NCI-H510A (cell line): ENCODE measurements around the gene STT3B.
A peak's percentile ranks its signal among the peaks of the same experiment; 100 is the strongest.

ENCODE experiments used
- DNase-seq: peaks from one replicate; lab custom pipeline; 2025; lab: John Stamatoyannopoulos, UW

Gene STT3B

DNA sequence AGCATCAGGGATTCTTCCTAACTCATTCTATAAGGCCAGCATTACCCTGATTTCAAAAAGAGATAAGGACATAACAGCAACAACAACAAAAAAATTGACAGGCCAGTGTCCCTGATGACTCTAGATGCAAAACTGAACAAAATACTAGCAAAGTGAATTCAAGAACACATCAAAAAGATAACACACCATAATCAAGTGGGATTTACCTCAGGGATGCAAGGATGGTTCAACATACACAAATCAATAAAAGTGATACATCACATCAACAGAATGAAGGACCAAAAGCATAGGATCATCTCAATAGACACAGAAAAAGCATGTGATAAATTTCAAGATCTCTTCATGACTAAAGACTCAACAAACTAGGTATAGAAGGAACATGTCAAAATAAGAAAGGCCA is 119.6 kb downstream of the STT3B start:
- DNase-seq: no peak

DNA sequence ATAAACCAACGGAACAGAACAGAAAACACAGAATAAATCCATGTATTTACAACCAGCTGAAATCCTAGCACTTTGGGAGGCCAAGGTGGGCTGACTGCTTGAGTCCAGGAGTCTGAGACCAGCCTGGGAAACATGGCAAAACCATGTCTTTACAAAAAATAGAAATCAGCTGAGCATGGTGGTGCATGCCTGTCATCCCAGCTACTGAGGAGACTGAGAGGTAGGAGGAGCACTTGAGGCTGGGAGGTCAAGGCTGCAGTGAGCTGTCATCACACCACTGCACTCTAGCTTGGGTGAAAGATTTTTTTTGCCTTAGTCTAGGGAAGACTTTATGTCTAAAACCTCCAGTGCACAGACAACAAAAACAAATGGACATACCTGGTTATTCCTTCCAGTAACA is 120.7 kb downstream of the STT3B start:
- DNase-seq: no peak

DNA sequence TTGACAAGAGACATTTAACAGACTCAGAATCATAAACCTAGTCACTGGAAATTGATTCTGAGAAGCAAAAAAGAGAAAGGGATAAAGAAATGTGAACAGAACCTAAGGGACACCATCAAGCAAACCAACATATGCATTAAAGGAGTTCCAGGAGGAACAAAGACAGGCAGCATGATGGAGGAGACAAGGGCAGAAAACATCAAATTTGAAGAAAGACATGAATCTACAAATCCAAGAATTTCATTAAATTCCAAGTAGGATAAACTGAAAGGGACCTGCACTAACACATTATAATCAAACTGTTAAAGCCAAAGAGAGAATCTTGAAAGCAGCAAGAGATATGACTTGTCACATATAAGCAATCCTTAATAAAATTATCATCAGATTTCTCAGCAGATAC is 122.3 kb downstream of the STT3B start:
- no peak for DNase-seq

DNA sequence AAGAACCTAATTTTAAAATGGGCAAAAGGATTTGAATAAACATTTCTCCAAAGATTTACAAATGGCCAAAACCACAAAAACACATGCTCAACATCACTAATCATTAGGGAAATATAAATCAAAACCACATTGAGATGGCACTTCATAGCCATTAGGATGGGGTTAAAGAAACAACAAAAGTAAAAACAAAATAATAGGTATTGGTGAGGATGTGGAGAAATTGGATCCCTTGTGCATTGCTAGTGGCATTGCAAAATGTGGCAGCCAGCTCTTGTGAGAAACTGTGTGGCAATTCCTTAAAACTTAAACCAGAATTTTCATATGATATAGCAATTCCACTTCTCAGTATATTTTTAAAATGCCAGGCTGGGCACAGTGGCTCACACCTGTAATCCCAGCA is 126.5 kb downstream of the STT3B start:
- no peak for DNase-seq

DNA sequence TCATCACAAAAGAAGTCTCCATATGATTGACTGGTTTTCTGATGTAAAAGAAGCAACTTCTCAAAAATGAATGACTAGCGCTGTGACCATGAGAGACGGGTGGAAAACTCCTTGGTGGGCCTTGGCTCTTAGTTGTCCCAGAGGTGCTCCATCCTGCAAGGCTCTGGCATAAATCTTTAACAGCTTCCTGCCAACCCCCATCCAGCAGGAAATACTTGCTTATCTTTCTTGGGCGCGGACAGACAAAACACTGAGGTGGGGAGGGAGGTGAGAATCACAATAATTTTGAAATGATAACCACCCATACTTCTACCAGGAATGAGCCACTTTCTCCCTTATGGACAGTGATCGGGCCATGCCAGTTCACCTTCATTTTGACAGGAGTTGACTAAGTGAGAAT is 128.6 kb downstream of the STT3B start:
- DNase-seq: no peak

DNA sequence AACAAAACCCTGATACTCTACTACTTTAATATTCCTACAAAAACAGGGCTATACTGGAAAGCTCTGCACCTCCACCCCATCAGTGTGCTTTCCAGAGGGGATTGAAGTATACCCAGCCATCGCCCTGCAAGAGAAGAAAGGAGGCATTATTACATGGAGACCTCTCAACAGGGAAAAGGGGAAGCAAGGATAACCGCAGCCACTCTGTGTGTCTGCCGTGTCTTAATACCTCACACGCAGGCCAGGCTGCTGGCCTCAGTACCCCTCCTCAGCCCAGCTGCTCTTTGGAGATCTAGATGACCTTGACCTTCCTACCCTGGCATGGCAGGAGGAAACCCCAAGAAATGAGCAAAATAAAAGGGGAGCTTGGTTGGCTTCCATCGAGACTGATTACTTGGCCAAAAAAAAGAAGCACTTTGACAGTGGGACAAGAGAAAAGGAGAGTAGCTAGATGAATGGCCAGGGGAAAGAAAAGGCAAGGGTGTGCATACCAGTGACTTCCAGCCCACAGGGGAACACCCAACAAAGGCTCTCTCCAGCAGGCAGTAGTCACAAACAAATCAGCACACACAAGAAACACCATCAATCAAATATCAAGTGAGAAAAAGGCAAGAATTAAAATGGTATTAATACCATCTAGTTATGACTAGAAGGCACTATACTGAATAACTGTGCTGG is 129.4 kb downstream of the STT3B start:
- DNase-seq: no peak

DNA sequence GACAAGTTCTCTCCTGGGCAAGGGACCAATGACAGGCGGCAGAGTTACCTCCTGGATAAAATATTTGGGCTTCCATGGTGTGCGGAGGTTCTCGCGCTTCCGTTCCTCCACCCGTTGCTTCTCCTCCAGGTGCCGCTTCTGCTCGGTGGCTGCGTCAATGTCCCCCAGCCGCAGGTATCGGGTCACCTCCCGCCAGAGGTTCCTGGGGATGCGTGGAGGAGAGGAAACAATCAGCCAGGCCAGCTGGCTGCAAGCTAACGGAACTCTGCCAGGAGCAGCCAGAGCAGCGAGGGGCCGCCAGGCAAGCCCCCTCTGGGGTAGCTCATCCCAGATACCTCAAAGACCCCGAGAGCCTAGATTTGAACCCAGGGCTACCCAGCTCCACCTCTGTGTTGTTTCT is 131.3 kb downstream of the STT3B start:
- DNase-seq: no peak

DNA sequence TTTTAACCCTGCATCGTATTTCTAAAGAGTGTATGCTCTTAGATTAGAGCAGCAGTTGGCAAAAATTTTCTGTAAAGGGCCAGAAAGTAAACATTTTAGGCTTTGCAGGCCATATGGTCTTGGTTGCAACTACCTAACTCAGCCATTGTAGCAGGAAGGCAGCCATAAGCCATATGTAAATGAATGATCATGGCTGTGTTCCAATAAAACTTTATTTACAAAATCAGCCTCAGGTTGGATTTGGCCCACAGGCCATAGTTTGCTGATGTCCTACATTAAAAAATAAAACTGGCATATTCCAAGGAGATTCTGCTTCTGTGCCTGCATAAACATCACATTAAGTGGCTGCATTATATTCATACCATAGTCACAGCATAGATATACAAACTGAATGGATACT is 134.9 kb downstream of the STT3B start:
- DNase-seq: no peak

DNA sequence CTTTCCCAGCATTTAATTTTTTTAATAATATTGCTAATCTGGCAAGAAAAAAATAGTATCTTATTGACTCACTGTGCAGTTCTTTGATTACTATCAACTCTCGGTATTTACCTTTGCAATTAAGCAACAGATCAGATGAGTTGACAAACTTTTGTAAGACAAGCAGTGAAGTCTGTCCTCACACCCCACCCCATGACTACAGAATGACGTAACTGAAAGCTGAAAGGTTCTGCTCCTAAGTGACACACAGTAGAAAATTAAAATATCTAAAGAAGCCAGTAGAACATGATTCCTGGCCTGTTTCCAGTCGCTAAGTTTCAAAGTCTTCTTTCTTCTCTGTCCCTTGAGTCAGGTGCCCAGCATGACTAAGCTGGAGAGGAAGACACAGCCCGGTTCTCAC is 135.5 kb downstream of the STT3B start:
- DNase-seq: no peak

DNA sequence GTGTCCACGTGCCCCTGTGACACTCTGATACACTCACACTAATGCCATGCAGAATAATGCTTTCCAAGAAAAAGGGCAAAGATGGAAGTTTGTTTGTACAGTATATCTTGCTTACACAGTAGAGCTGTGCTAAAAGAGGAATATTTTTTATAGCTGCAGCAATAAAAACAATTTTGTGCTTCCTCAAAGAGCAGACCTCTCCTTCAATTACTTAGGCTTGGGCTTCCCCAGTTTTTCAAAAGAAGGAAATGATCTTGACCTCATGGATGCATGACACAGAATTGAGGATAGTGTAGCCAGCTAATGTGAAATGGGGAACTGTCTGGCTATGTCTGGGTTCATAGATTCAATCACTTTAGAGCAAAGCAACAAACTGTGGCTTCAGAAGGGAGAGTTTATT is 137.4 kb downstream of the STT3B start:
- no peak for DNase-seq

DNA sequence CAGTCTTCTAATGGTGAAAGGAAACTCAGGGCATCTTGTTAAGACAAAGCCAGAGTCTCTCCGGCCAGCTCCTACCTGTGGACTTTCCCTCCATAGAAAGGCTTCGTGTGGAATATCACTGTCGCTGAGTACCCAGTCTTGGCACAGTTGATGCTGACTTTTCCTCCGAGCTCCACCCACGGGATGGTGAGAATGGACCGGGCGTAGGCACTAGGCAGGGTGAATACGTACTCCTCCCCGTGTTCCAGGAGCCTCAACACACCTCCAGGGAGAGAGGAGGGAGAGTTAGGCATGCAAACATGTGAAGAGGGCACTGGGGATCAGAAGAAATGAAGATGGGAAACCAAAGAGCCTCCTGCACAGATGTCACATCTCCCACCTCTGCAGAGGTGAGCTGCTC is 138.0 kb downstream of the STT3B start:
- no peak for DNase-seq

DNA sequence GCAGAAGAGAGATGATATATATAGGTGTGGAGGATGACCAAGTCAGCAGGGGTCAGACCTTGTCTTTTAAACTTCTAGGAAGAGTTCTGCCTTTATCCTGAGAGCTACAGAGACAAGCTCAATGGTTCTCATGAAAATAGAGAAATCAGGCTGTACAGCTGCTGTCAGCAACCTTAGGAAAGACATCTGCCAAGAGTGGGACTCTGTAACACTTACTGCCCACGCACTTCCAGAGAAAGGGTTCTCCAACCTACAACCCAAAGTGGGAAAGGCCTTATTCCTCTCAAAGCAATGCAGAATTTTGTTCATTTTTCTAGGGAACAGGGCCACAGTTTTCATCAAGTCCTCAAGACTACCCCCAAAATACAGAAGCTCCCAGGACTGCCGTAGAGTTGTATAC is 138.7 kb downstream of the STT3B start:
- no peak for DNase-seq

DNA sequence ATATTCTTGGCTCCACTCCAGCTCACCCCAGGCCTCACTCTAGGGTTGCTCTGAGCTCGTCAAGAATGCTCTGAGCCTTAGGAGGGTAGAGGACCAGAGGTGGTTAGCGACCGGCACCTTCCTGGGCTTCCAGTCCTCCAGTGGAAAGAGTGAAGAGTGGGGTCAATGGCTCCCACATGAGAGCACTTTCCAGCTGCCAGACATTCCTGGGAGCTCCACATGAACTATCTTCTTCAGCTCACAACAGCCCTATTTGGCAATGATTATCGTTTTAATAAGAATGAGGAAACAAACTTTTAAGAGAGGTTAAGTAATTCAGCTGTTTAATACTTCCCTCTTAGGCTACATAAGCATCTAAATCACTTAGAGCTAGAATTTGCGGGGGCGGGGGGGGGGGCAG is 139.3 kb downstream of the STT3B start:
- DNase-seq: no peak

DNA sequence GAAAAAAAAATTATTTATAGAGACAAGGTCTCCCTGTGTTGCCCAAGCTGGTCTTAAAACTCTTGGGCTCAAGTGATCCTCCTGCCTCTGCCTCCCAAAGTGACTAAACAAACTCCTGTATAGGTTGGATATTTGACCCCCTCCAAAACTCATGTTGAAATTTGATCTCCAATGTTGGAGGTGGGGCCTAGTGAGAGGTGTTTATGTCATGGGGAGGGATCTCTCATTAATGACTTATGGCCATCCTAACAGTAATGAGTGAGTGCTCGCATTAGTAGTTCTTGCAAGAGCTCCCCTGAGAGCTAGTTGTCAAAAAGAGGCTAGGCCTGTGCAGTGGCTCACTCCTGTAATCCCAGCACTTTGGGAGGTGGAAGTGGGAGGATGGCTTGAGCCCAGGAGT is 141.2 kb downstream of the STT3B start:
- DNase-seq: no peak

DNA sequence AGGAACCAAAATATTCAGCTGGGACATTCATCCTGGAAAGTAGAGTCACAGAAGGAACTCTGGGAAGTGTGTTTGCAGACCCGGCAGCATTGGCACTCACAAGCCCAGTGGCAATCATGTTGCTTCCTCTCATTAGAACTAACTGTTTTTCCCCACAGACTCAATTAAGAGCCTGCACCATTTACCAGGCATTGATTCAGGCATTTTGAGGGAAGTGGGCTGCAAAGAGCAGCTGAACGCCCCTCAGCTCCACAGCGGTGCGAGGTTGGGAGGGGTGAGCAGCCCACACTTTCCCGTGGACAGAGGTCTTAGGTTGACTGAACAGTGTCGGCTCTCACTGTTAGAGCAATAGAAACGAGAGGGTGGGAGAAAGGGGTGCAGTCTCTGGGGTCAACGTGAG is 143.8 kb downstream of the STT3B start:
- DNase-seq: no peak

DNA sequence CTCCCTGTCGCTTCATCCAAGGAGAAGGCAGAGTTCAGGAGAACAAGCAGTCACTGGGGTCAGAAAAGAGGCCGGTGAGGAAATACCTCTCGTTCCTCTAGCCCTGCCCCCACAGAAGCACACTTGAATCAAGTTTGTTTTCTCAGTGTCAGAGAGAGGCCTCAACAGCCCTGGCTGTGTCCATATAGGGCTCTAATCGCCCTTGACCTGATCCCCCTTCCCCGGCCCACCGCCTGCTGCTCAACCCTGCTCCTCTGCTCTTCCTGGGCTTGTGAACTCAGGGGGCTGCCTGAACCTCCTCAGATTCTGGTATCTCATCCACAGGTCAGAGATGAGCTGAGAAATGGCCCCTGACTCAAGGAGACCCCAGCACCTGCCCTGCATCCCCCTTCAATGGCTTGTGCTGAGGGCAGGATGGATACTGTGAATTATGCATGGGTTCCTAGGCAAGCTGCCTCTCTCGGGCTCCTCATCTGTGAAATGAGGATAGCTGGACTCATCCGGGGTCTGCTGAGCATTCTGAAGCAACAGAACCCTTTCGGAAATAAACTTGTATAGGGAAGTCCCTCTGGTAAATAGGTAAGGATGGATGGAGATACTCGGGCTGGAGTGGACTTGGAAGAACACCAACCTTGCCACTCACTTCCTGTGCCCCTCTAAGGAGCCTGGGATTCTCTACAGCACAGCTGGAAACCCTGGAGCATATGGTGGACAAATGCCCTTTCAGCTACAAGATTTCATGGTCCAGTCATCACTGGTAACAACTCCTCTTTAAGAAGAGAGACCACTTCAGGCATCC is 147.5 kb downstream of the STT3B start:
- peak; percentile 14 for DNase-seq
